H1 (cell line): ENCODE results near the gene CASQ1. TPM values are rescaled to one million over a fixed set of nuclear protein-coding genes. Genes with fewer than 3 reads are reported as not detected.

Experiments used
- CTCF ChIA-PET: fragments of 300-600 bp; sonication (Branson Sonifier 250); formaldehyde crosslinking; loops from one replicate; lab custom pipeline; 2021; ENCODE audit not compliant: partially characterized antibody; lab: Charles Lee
- POLR2A ChIA-PET: fragments of 300-600 bp; sonication (Branson Sonifier 250); formaldehyde crosslinking; loops from one replicate; lab custom pipeline; 2021; ENCODE audit warnings: inconsistent platforms; ENCODE audit not compliant: partially characterized antibody; lab: Charles Lee
- DNase-seq, 2 experiments: peaks; one replicate each; pipeline versions ENCODE4 v3.0.0 to v3.0.0-alpha.2; 2010 to 2022; ENCODE audit warnings: low spot score in 2 of 2, low read depth in 1 of 2, mixed read lengths in 1 of 2
- FAIRE-seq: peaks from 2 replicates; lab custom pipeline; 2011; peaks lifted over from hg19 to GRCh38; lab: Jason Lieb, UNC
- H2AFZ ChIP-seq: 2 replicates; pipeline ENCODE4 v1.8.1; 2012; ENCODE audit warnings: low read length, inconsistent platforms
- H2AK5ac ChIP-seq: 2 replicates; pipeline ENCODE4 v1.6.1; 2013; ENCODE audit warnings: low read depth, low read length
- H2BK120ac ChIP-seq: replicated peaks from 2 replicates; pipeline ENCODE3; 2013; ENCODE audit warnings: low read depth, low read length, inconsistent platforms
- H2BK12ac ChIP-seq: 2 replicates; pipeline ENCODE4 v1.6.1; 2013; ENCODE audit warnings: low read depth, low read length
- H2BK15ac ChIP-seq: 2 replicates; pipeline ENCODE4 v1.6.1; 2013; ENCODE audit warnings: low read length
- H2BK20ac ChIP-seq: 2 replicates; pipeline ENCODE4 v1.6.1; 2013; ENCODE audit warnings: low read length
- H2BK5ac ChIP-seq: 2 replicates; pipeline ENCODE4 v1.6.1; 2013; ENCODE audit warnings: low read depth, low read length
- H3K14ac ChIP-seq: 2 replicates; pipeline ENCODE4 v1.6.1; 2013; ENCODE audit warnings: inconsistent platforms; ENCODE audit not compliant: insufficient read length
- H3K18ac ChIP-seq: 2 replicates; pipeline ENCODE4 v1.6.1; 2013; ENCODE audit warnings: low read length; ENCODE audit errors: extremely low read depth
- H3K23ac ChIP-seq: 2 replicates; pipeline ENCODE4 v1.6.1; 2013; ENCODE audit warnings: inconsistent platforms; ENCODE audit not compliant: insufficient read length
- H3K23me2 ChIP-seq: 2 replicates; pipeline ENCODE4 v1.6.1; 2013; ENCODE audit warnings: low read depth, low read length
- H3K27ac ChIP-seq: 2 replicates; pipeline ENCODE4 v1.6.1; 2011; ENCODE audit warnings: low read depth, low read length, inconsistent platforms
- H3K27me3 ChIP-seq, 4 experiments: replicated peaks in 1 of 4; 1 replicate in 1 of 4; 2 replicates in 3 of 4; pipeline versions ENCODE4 v1.6.1 to v1.8.1; 2011 to 2013; ENCODE audit warnings: low read length in 3 of 4, mild to moderate bottlenecking in 3 of 4, inconsistent platforms in 2 of 4, mixed read lengths in 2 of 4, moderate library complexity in 1 of 4; ENCODE audit not compliant: control insufficient read depth in 3 of 4, insufficient read depth in 3 of 4; ENCODE audit errors: extremely low read depth in 1 of 4
- H3K36me3 ChIP-seq, 4 experiments: 2 replicates each; pipeline versions ENCODE4 v1.6.1 to v1.8.1; 2011 to 2013; ENCODE audit warnings: mild to moderate bottlenecking in 4 of 4, low read length in 3 of 4, moderate library complexity in 2 of 4, control low read depth in 1 of 4, inconsistent platforms in 1 of 4; ENCODE audit not compliant: insufficient read depth in 4 of 4, control insufficient read depth in 2 of 4
- H3K4ac ChIP-seq: replicated peaks from 2 replicates; pipeline ENCODE3; 2013; ENCODE audit warnings: low read length, low read depth, mixed read lengths, inconsistent platforms; ENCODE audit not compliant: insufficient read length
- H3K4me1 ChIP-seq, 4 experiments: replicated peaks in 1 of 4; 1 replicate in 1 of 4; 2 replicates in 3 of 4; pipeline versions ENCODE4 v1.6.1 to v1.8.1; 2011 to 2013; ENCODE audit warnings: low read length in 3 of 4, inconsistent platforms in 2 of 4, mixed read lengths in 1 of 4; ENCODE audit not compliant: insufficient read depth in 4 of 4, control insufficient read depth in 3 of 4
- H3K4me2 ChIP-seq, 2 experiments: 2 replicates each; pipeline versions ENCODE4 v1.6.1 to v1.8.1; 2011 to 2013; ENCODE audit warnings: low read depth in 2 of 2, low read length in 2 of 2, control low read depth in 1 of 2, inconsistent platforms in 1 of 2, mild to moderate bottlenecking in 1 of 2; ENCODE audit not compliant: insufficient read depth in 1 of 2
- H3K4me3 ChIP-seq, 4 experiments: fragments of 200-600, 300-600 bp in 1 of 4; sonication (generic), shearing (Covaris generic), sonication (Bioruptor Twin) in 1 of 4; 2 replicates each; pipeline versions ENCODE4 v1.5.1 to v1.8.1; 2011 to 2016; ENCODE audit warnings: low read length in 4 of 4, low read depth in 3 of 4, control low read depth in 2 of 4, inconsistent platforms in 2 of 4, mild to moderate bottlenecking in 2 of 4, mixed read lengths in 1 of 4, moderate library complexity in 1 of 4; ENCODE audit not compliant: insufficient read depth in 2 of 4; ENCODE audit errors: extremely low read depth in 1 of 4
- H3K56ac ChIP-seq: replicated peaks from 2 replicates; pipeline ENCODE3; 2013; ENCODE audit warnings: low read depth, mild to moderate bottlenecking, mixed read lengths, low read length, inconsistent platforms; ENCODE audit not compliant: insufficient read length
- H3K79me1 ChIP-seq: 2 replicates; pipeline ENCODE4 v1.6.1; 2013; ENCODE audit warnings: low read depth, low read length, control low read depth
- H3K79me2 ChIP-seq, 2 experiments: 2 replicates each; pipeline versions ENCODE4 v1.6.1 to v1.8.1; 2012 to 2013; ENCODE audit warnings: low read length in 2 of 2, mild to moderate bottlenecking in 2 of 2, inconsistent platforms in 1 of 2; ENCODE audit not compliant: insufficient read depth in 2 of 2, control insufficient read depth in 1 of 2
- H3K9ac ChIP-seq, 4 experiments: replicated peaks in 1 of 4; 1 replicate in 1 of 4; 2 replicates in 3 of 4; pipeline versions ENCODE4 v1.6.1 to v1.8.1; 2011 to 2013; ENCODE audit warnings: low read depth in 3 of 4, low read length in 3 of 4, control low read depth in 2 of 4, mild to moderate bottlenecking in 2 of 4, moderate library complexity in 2 of 4, inconsistent platforms in 1 of 4; ENCODE audit errors: extremely low read depth in 1 of 4
- H3K9me3 ChIP-seq, 2 experiments: 2 replicates each; pipeline versions ENCODE4 v1.6.1 to v1.8.1; 2012 to 2013; ENCODE audit warnings: mild to moderate bottlenecking in 2 of 2, moderate library complexity in 2 of 2, control low read depth in 1 of 2, inconsistent platforms in 1 of 2, low read depth in 1 of 2, low read length in 1 of 2, mixed read lengths in 1 of 2; ENCODE audit not compliant: insufficient read depth in 2 of 2
- H4K20me1 ChIP-seq, 2 experiments: replicated peaks in 1 of 2; 2 replicates each; pipeline versions ENCODE3 to v1.8.1; 2011 to 2013; ENCODE audit warnings: inconsistent platforms in 2 of 2, low read length in 2 of 2, mild to moderate bottlenecking in 1 of 2; ENCODE audit not compliant: insufficient read depth in 2 of 2, control insufficient read depth in 1 of 2
- H4K5ac ChIP-seq: 2 replicates; pipeline ENCODE4 v1.6.1; 2013; ENCODE audit warnings: low read length, low read depth, mixed read lengths, inconsistent platforms; ENCODE audit not compliant: insufficient read length
- H4K8ac ChIP-seq: 2 replicates; pipeline ENCODE4 v1.8.0; 2013; ENCODE audit warnings: mild to moderate bottlenecking, moderate library complexity, low read length, inconsistent platforms; ENCODE audit not compliant: insufficient read depth; ENCODE audit errors: extremely low read depth
- H4K91ac ChIP-seq: replicated peaks from 2 replicates; pipeline ENCODE3; 2013; ENCODE audit warnings: low read length, mixed read lengths, inconsistent platforms; ENCODE audit not compliant: insufficient read length
- BRCA1 ChIP-seq: IDR thresholded peaks from 2 replicates; pipeline ENCODE4 v1.6.1; 2012; ENCODE audit warnings: low read depth, low read length, improper control_type of control experiment
- CBX5 ChIP-seq: fragments of 300-800, 300-1000 bp; sonication (generic); IDR thresholded peaks from 2 replicates; pipeline ENCODE4 v1.7.1; 2016; ENCODE audit warnings: antibody characterized with exemption, low read length, low read depth
- GTF2F1 ChIP-seq: IDR thresholded peaks from 2 replicates; pipeline ENCODE4 v1.6.1; 2012; ENCODE audit warnings: low read depth, low read length, improper control_type of control experiment, borderline replicate concordance
- JUND ChIP-seq: IDR thresholded peaks from 2 replicates; pipeline ENCODE4 v1.6.1; 2011; ENCODE audit warnings: mild to moderate bottlenecking, improper control_type of control experiment, low read length
- KDM4A ChIP-seq: IDR thresholded peaks from one replicate; pipeline ENCODE4 v1.7.1; 2012; ENCODE audit warnings: low read depth, mild to moderate bottlenecking, moderate library complexity, low read length, inconsistent platforms; ENCODE audit not compliant: severe bottlenecking
- NANOG ChIP-seq: IDR thresholded peaks from 2 replicates; pipeline ENCODE4 v1.6.1; 2011; ENCODE audit warnings: low read length, low read depth, mild to moderate bottlenecking, inconsistent platforms; ENCODE audit not compliant: insufficient read depth, poor library complexity, severe bottlenecking
- RAD21 ChIP-seq, 2 experiments: IDR thresholded peaks in 1 of 2; conservative IDR thresholded peaks in 1 of 2; 2 replicates each; pipeline ENCODE4 v1.6.1; 2011; ENCODE audit warnings: low read depth in 2 of 2, low read length in 2 of 2, improper control_type of control experiment in 1 of 2, inconsistent platforms in 1 of 2, mild to moderate bottlenecking in 1 of 2, moderate library complexity in 1 of 2
- RBBP5 ChIP-seq: IDR thresholded peaks from 2 replicates; pipeline ENCODE4 v1.7.1; 2012; ENCODE audit warnings: low read depth, mild to moderate bottlenecking, inconsistent platforms, low read length, moderate library complexity, borderline replicate concordance
- SRF ChIP-seq: IDR thresholded peaks from 2 replicates; pipeline ENCODE4 v1.6.1; 2011; ENCODE audit warnings: mild to moderate bottlenecking, low read depth, low read length, moderate library complexity
- TAF7 ChIP-seq: optimal IDR thresholded peaks from 2 replicates; pipeline ENCODE3; 2011; ENCODE audit warnings: low read depth, mild to moderate bottlenecking, inconsistent platforms, low read length, moderate library complexity, borderline replicate concordance
- TCF12 ChIP-seq: IDR thresholded peaks from 2 replicates; pipeline ENCODE4 v1.6.1; 2011; ENCODE audit warnings: low read depth, mild to moderate bottlenecking, low read length
- YY1 ChIP-seq: IDR thresholded peaks from 2 replicates; pipeline ENCODE4 v1.6.1; 2011; ENCODE audit warnings: low read depth, mild to moderate bottlenecking, low read length
- WGBS, 2 experiments: shearing (Covaris generic) in 1 of 2; methylation state at CpG; one replicate each; pipeline versions ENCODE4 v1.1.6 to v1.1.7; 2013 to 2015; ENCODE audit warnings: low lambda C conversion rate in 2 of 2, mixed read lengths in 2 of 2, inconsistent platforms in 1 of 2, low coverage in 1 of 2, missing lambda C conversion rate in 1 of 2; ENCODE audit not compliant: insufficient replicate concordance in 2 of 2, insufficient coverage in 1 of 2, insufficient read length in 1 of 2; ENCODE audit errors: extremely low coverage in 1 of 2, missing lambda C conversion rate in 1 of 2; 5-methylcytosine and 5-hydroxymethylcytosine counted together
- polyA plus RNA-seq, 7 experiments: library from polyadenylated mRNA; depleted of rRNA in 3 of 7; stranded (reverse) in 5 of 7; unstranded in 2 of 7; fragments of >200 nt in 5 of 7; fragments of 200-250 nt in 2 of 7; gene quantifications; 1 replicate in 5 of 7; 2 replicates in 1 of 7; 4 replicates in 1 of 7; pipeline versions ENCODE4 v1.2.1 to v1.2.3, GENCODE V29; 2011 to 2013; ENCODE audit warnings: missing spikeins in 2 of 7, mixed read lengths in 2 of 7
- total RNA-seq: library from RNA; stranded (reverse); fragmentation: NEBNext Ultra II Directional; extraction: Animal tissue kit (Norgen Biotek cat#: 25700); gene quantifications from 2 replicates; pipeline ENCODE4 v1.2.1, GENCODE V29; 2021
- TF ChIP-seq, protein P1 (sequence below): IDR thresholded peaks from 2 replicates; pipeline ENCODE4 v1.6.1; 2011; ENCODE audit warnings: low read length, improper control_type of control experiment

Gene CASQ1
- total and polyA plus RNA-seq, 2 of the 8 experiments (the other 6 are each of a cell fraction or from before 2014, with no cell fraction given): 0.80 to 1.3 TPM

DNA sequence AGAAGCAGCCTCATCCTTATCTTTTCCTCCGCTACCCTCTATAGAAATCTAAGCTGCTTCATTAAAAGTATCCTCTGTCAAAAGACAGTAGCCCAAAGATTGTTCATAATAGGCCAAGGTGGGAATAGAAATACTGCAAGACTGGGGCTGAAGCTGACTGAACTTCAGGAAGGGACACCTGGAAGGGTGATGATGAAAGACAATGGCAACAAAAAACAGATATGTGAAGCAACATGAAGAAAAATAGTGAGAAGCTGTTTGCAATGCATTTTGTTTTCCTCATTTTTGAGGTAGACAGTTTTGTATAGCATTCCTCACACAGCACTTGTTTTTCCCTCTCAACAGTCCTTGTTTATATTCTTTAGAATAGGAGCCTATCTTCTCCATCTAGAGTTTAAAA lies 55.1 kb downstream of the CASQ1 start:
- Histone ChIP-seq H3K23ac (no peak overlapping the region), H3K4me3 (no peak overlapping the region), H2BK12ac (no peak overlapping the region), H3K9me3 (no peaks in the 10 kb centered on the region), H2AK5ac (no peak overlapping the region), H4K91ac (no peak overlapping the region), H3K79me1 (no peaks in the 10 kb centered on the region), H2BK15ac (no peak overlapping the region), H3K18ac (no peak overlapping the region), H3K14ac (no peak overlapping the region), H3K79me2 (peaks cover 0 to 62% of the 10 kb centered on the region in 2 experiments; a peak in 2 of 4 replicates), H2AFZ (no peak overlapping the region), H4K5ac (no peak overlapping the region), H3K4me2 (no peak overlapping the region), H3K4ac (no peak overlapping the region), H4K20me1 (peaks cover 2% of the 10 kb centered on the region in 2 experiments), H2BK5ac (no peak overlapping the region), H3K23me2 (no peaks in the 10 kb centered on the region; the same call in 1 of the 2 replicates), H3K27me3 (no peaks in the 10 kb centered on the region), H3K27ac (no peak overlapping the region), H3K4me1 (no peaks in the 10 kb centered on the region), H3K9ac (no peak overlapping the region), H3K36me3 (peaks cover 2 to 24% (median 8%) of the 10 kb centered on the region in 4 experiments; a peak in 6 of 8 replicates), H4K8ac (no peak overlapping the region), H2BK20ac (no peak overlapping the region), H3K56ac (no peak overlapping the region), H2BK120ac (no peak overlapping the region)
- no peak for FAIRE-seq
- POLR2A ChIA-PET: interaction anchor here (0.6 to 2.3 kb wide), 8 partner anchors 8 to 130 kb away, joined by 3 to 8 read pairs (median 3); no protein-coding TSS in a partner anchor
- WGBS, 2 experiments: 94% methylated on average over 1 of the region's 1 CpG; no CpG with 5 or more reads in 1 of the 2 experiments
- DNase-seq: no peak
- CTCF ChIA-PET: interaction anchor here (0.9 to 4.6 kb wide), 9 partner anchors 9 to 199 kb away, joined by 3 to 24 read pairs (median 3); no protein-coding TSS in a partner anchor
- TF ChIP-seq TAF7: no peak
- TF ChIP-seq KDM4A: no peak
- no peak for TF ChIP-seq CBX5
- TF ChIP-seq JUND: no peak
- no peak for TF ChIP-seq YY1
- TF ChIP-seq RBBP5: no peak
- TF ChIP-seq GTF2F1: no peak
- TF ChIP-seq NANOG: no peak
- no peak for TF ChIP-seq BRCA1
- TF ChIP-seq RAD21 (IDR thresholded peaks at IDR 0.05 in 1 of 2, conservative IDR thresholded peaks at IDR 0.05 in 1 of 2; ENCODE audit: low read depth in 2 of 2, low read length in 2 of 2): no peak
- TF ChIP-seq SRF: no peak
- TF ChIP-seq TCF12: no peak
- TF ChIP-seq, protein P1, sequence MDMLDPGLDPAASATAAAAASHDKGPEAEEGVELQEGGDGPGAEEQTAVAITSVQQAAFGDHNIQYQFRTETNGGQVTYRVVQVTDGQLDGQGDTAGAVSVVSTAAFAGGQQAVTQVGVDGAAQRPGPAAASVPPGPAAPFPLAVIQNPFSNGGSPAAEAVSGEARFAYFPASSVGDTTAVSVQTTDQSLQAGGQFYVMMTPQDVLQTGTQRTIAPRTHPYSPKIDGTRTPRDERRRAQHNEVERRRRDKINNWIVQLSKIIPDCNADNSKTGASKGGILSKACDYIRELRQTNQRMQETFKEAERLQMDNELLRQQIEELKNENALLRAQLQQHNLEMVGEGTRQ: no peak
